Liver (tissue), 9 donors: Measurements from ENCODE around the gene UROC1. TPM values are rescaled to one million over a fixed set of nuclear protein-coding genes. Genes with fewer than 3 reads are reported as not detected.

Experiments used
- DNase-seq: peaks from one replicate; pipeline ENCODE4 v3.0.0-alpha.2; 2017; ENCODE audit warnings: low spot score
- H3K27ac ChIP-seq, 2 donors: one replicate each; pipeline ENCODE4 v1.7.0; 2013; ENCODE audit warnings: inconsistent platforms in 2 of 2, low read length in 2 of 2, control low read depth in 1 of 2, low read depth in 1 of 2, mild to moderate bottlenecking in 1 of 2
- H3K27me3 ChIP-seq, 4 donors: one replicate each; pipeline versions ENCODE4 v1.6.1 to v1.7.0; 2013; ENCODE audit warnings: low read length in 3 of 4, inconsistent platforms in 1 of 4, mild to moderate bottlenecking in 1 of 4, moderate library complexity in 1 of 4; ENCODE audit not compliant: control insufficient read depth in 4 of 4, insufficient read depth in 4 of 4
- H3K36me3 ChIP-seq, 4 donors: one replicate each; pipeline versions ENCODE4 v1.6.1 to v1.7.0; 2013; ENCODE audit warnings: low read length in 3 of 4, mild to moderate bottlenecking in 3 of 4, low read depth in 1 of 4, moderate library complexity in 1 of 4; ENCODE audit not compliant: control insufficient read depth in 4 of 4, insufficient read depth in 3 of 4
- H3K4me1 ChIP-seq, 4 donors: one replicate each; pipeline versions ENCODE4 v1.6.1 to v1.7.0; 2013; ENCODE audit warnings: low read length in 3 of 4, mild to moderate bottlenecking in 3 of 4, moderate library complexity in 1 of 4; ENCODE audit not compliant: control insufficient read depth in 4 of 4, insufficient read depth in 4 of 4
- H3K4me3 ChIP-seq, 3 donors: one replicate each; pipeline versions ENCODE4 v1.6.1 to v1.7.0; 2013; ENCODE audit warnings: low read length in 3 of 3, control low read depth in 1 of 3, low read depth in 1 of 3, mild to moderate bottlenecking in 1 of 3
- H3K9ac ChIP-seq, 2 donors: one replicate each; pipeline ENCODE4 v1.7.0; 2013; ENCODE audit warnings: low read length in 2 of 2, mild to moderate bottlenecking in 2 of 2, moderate library complexity in 2 of 2, control low read depth in 1 of 2, low read depth in 1 of 2
- H3K9me3 ChIP-seq, 4 donors: one replicate each; pipeline versions ENCODE4 v1.6.1 to v1.7.0; 2013; ENCODE audit warnings: low read length in 3 of 4; ENCODE audit not compliant: control insufficient read depth in 4 of 4
- CTCF ChIP-seq: fragments of 150-350 bp; IDR thresholded peaks from 2 replicates; pipeline ENCODE4 v1.5.1; 2017; ENCODE audit warnings: improper control_type of control experiment, low read depth, low read length; ENCODE audit not compliant: missing input control
- EGR1 ChIP-seq, 2 donors: IDR thresholded peaks; 2 replicates each; pipeline ENCODE4 v1.6.1; 2016 to 2018; ENCODE audit warnings: antibody characterized with exemption in 2 of 2, low read depth in 2 of 2
- FOXA2 ChIP-seq: IDR thresholded peaks from 2 replicates; pipeline ENCODE4 v1.6.1; 2016; ENCODE audit warnings: antibody characterized with exemption
- GABPA ChIP-seq, 2 donors: IDR thresholded peaks in 1 of 2; conservative IDR thresholded peaks in 1 of 2; 2 replicates each; pipeline ENCODE4 v1.6.1; 2016; ENCODE audit warnings: antibody characterized with exemption in 2 of 2, mild to moderate bottlenecking in 1 of 2, moderate library complexity in 1 of 2
- HNF4A ChIP-seq, 2 donors: conservative IDR thresholded peaks; 2 replicates each; pipeline ENCODE4 v1.6.1; 2016; ENCODE audit warnings: antibody characterized with exemption in 2 of 2, mild to moderate bottlenecking in 2 of 2
- HNF4G ChIP-seq: IDR thresholded peaks from 2 replicates; pipeline ENCODE4 v1.6.1; 2016; ENCODE audit warnings: antibody characterized with exemption
- JUND ChIP-seq, 2 donors: IDR thresholded peaks; 2 replicates each; pipeline ENCODE4 v1.6.1; 2016; ENCODE audit warnings: antibody characterized with exemption in 2 of 2
- MAX ChIP-seq: IDR thresholded peaks from 2 replicates; pipeline ENCODE4 v1.6.1; 2016; ENCODE audit warnings: antibody characterized with exemption
- NR2F2 ChIP-seq: IDR thresholded peaks from 2 replicates; pipeline ENCODE4 v1.6.1; 2016; ENCODE audit warnings: antibody characterized with exemption
- RAD21 ChIP-seq, 2 donors: IDR thresholded peaks; 2 replicates each; pipeline ENCODE4 v1.6.1; 2016; ENCODE audit warnings: antibody characterized with exemption in 2 of 2, mild to moderate bottlenecking in 2 of 2
- REST ChIP-seq: IDR thresholded peaks from 2 replicates; pipeline ENCODE4 v1.6.1; 2016; ENCODE audit warnings: antibody characterized with exemption, mild to moderate bottlenecking
- RXRA ChIP-seq, 2 donors: IDR thresholded peaks; 2 replicates each; pipeline ENCODE4 v1.6.1; 2017 to 2018; ENCODE audit warnings: antibody characterized with exemption in 2 of 2, mild to moderate bottlenecking in 1 of 2
- SP1 ChIP-seq: IDR thresholded peaks from 2 replicates; pipeline ENCODE4 v1.6.1; 2018; ENCODE audit warnings: antibody characterized with exemption, mild to moderate bottlenecking
- TAF1 ChIP-seq: conservative IDR thresholded peaks from 2 replicates; pipeline ENCODE4 v1.6.1; 2016; ENCODE audit warnings: antibody characterized with exemption, mild to moderate bottlenecking
- ZBTB33 ChIP-seq: IDR thresholded peaks from 2 replicates; pipeline ENCODE4 v1.6.1; 2016; ENCODE audit warnings: antibody characterized with exemption
- WGBS: extraction: QIAGEN DNeasy Blood & Tissue Kit; methylation state at CpG from one replicate; pipeline ENCODE4 v1.1.7; 2013; 5-methylcytosine and 5-hydroxymethylcytosine counted together
- polyA plus RNA-seq, 2 donors: library from polyadenylated mRNA; stranded (reverse) in 1 of 2; unstranded in 1 of 2; fragments of 200-250 nt in 1 of 2; fragments of >200 nt in 1 of 2; fragmentation: Nextera tagmentation in 1 of 2; extraction: Ambion mirVana in 1 of 2; gene quantifications; one replicate each; pipeline versions ENCODE4 v1.2.1 to v1.2.3, GENCODE V29; 2013 to 2015
- total RNA-seq, 2 donors: library from RNA; depleted of rRNA; stranded (reverse); fragments of >200 nt; gene quantifications; one replicate each; pipeline ENCODE4 v1.2.3, GENCODE V29; 2014
- TF ChIP-seq, protein P1 (sequence below): IDR thresholded peaks from 2 replicates; pipeline ENCODE4 v1.6.1; 2016; ENCODE audit warnings: antibody characterized with exemption
- donor health status: healthy.
- donor health status: healthy.
- donor health status: healthy.
- donor health status: healthy.
- donor health status: healthy.

The UROC1 gene
- total and polyA plus RNA-seq, 4 donors: 5.9 to 28.4 (median 18.2) TPM

DNA sequence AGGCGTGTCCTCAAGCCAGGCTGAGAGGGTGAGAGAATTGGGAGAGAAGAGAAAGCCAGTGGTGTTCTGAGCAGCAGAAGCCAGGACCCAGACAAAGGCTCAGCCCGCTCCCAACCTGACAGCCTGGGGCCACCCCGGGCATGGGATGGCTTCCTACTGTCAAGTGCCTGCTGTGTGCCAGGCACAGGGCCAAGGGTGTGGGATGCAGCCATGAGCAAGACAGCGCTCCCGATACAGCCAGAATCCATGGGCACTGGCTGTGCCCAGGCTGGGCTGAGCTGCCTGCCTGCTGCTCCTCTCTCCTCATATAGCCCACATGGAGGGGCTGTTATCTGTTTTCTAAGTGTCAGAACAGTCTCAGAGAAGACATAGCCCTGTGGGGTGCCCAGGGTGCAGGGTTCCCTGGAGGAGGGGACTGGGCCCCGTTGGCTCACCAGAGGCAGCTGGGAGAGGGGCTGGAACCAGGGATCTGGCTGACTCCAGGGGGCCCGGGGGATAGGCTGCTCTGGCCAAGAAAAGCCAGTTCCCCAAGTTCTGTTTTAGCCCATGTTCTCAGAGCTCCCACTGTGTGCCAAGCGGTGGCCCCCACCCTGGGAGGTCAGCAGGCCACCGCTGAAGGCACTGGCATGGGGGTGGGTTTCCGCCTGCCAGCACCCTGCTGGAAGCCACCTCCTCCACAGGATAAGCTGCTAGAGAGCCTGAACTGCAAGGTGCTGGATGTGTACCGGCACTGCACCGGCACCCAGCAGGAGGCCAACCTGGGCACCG, 83.9 kb downstream of the UROC1 start:
- no peak overlapping the region for H3K4me3 ChIP-seq
- H3K4me1 ChIP-seq: peaks cover 3 to 16% (median 6%) of the 10 kb centered on the region in 4 donors
- no peaks in the 10 kb centered on the region for H3K9me3 ChIP-seq
- 83% methylated on average over 13 of the region's 13 CpGs for WGBS
- TF ChIP-seq SP1 (no peak), EGR1 (IDR thresholded peaks at IDR 0.05; ENCODE audit: low read depth in 2 of 2) (no peak), REST (no peak), HNF4G (no peak), CTCF (no peak), ZBTB33 (no peak), TAF1 (no peak), RAD21 (IDR thresholded peaks at IDR 0.05) (no peak), RXRA (IDR thresholded peaks at IDR 0.05) (no peak), JUND (IDR thresholded peaks at IDR 0.05) (no peak), GABPA (IDR thresholded peaks at IDR 0.05 in 1 of 2, conservative IDR thresholded peaks at IDR 0.05 in 1 of 2) (no peak), MAX (no peak), NR2F2 (no peak), HNF4A (conservative IDR thresholded peaks at IDR 0.05) (no peak), FOXA2 (no peak)
- TF ChIP-seq, protein P1, sequence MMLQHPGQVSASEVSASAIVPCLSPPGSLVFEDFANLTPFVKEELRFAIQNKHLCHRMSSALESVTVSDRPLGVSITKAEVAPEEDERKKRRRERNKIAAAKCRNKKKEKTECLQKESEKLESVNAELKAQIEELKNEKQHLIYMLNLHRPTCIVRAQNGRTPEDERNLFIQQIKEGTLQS: no peak
- DNase-seq: no peak
- H3K9ac ChIP-seq: no peak overlapping the region
- no peaks in the 10 kb centered on the region for H3K27me3 ChIP-seq
- H3K27ac ChIP-seq: no peak overlapping the region
- peaks cover 4 to 31% (median 16%) of the 10 kb centered on the region in 4 donors for H3K36me3 ChIP-seq
